Stimulated activated CD8-positive, alpha-beta memory T cell treated with anti-CD3 and anti-CD28 coated beads, Interleukin-15, amount 100 ng/mL, for 1 hour (primary cell): ENCODE measurements around the gene UBE3C.
"Not testable (repeated sequence)": the region's sequence is repeated elsewhere in the genome, so short reads cannot be mapped to it uniquely, and the experiment has no call there.

ENCODE experiments used
- DNase-seq: peaks from one replicate; pipeline ENCODE4 v3.0.0-alpha.2; 2020; ENCODE audit warnings: low read depth

UBE3C gene

DNA sequence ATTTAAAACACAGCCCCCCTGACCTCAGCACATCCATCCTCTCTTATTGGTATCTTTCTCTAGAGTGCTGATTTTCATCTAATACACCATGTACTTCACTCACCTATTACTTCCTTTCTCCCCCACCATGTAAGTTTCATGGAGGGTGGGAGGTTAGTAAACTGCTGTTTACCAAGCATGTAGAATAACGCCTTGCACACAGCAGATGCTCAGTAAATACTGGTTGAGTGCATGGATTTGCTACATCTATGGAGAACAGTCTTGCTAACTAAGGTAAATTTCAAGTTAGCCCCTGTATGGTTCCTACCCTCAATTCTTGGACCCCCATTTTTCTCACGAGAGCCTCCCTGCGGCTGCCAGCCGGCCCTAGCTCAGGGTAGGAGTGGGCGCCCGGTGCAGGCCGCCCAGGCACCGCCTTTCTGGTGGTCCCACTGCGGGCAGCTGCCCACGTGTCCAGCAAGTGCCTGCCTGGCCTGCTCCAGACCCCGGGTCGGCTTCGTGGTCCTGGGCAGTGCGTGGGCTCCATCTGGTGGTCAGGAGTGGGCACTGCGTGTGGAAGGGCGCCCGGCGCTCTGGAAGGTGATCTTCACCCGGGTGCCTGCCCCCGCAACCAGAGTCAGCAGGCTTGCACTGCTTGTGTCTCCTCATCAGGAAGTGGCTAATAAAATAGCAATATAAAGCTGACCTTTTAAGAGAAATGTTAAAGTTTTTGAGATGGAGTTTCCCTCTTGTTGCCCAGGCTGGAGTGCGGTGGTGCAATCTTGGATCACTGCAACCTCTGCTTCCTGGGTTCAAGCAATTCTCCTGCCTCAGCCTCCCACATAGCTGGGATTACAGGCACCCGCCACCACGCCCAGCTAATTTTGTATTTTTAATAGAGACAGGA is 134.7 kb downstream of the UBE3C start:
- DNase-seq: peak; percentile 32

DNA sequence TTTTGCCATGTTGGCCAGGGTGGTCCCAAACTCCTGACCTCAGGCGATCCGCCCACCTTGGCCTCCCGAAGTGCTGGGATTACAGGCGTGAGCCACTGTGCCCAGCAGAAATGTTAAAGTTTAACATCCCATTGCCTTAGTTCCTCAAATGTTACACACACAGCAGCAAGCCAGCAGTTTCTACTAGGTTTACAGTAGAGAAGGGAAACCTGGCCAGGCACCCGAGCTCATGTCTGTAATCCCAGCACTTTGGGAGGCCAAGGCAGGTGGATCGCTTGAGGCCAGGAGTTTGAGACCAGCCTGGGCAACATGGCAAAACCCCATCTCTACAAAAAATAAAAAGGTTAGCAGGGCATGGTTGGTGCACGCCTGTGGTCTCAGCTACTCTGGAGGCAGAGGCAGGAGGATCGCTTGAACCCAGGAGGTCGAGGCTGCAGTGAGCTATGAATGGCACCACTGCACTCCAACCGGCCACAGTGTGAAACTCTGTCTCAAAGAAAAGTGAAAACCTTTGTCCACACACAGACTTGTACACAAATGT is 135.4 kb downstream of the UBE3C start:
- DNase-seq: not testable (repeated sequence)

DNA sequence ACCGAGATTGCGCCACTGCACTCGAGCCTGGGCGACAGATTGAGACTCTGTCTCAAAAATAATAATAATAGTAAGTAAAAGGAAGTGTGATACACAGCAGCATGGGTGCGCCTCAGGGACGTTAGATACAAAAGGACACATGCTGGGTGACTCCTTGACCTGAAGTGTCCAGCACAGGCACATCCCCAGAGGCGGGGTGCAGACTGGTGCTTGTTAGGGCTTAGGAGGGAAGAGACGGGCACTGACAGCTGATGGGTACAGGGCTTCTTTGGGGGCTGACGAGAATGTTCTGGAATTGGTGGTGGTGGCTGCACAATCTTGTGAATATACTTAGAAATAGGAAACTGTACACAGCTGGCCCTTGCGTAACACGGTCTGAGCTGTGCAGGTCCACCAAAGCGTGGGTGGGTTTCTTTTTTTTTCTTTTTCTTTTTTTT is 136.3 kb downstream of the UBE3C start:
- no peak for DNase-seq

DNA sequence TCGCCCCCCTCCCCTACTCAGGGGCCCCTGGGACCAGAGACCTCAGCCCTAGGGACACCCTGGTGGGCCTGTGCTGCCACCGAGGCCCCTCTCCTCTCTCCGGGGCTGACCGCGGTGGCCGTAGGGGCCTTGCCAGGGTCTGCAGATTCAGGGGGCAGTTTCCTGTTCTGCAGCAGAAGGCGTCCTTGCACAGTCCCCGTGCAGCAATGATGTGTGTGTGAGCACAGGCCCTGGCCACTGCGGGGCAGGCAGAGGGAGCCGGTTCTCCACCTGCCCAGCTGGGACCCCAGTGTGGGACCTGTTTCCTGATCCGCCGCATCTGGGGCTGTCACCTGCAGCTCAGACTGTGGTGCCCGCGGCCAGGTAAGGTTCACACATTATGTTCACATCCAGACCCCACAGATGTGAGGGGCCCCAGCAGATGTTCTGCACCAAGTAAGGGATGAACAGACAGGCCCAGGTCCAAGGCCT is 137.4 kb downstream of the UBE3C start:
- no peak for DNase-seq

DNA sequence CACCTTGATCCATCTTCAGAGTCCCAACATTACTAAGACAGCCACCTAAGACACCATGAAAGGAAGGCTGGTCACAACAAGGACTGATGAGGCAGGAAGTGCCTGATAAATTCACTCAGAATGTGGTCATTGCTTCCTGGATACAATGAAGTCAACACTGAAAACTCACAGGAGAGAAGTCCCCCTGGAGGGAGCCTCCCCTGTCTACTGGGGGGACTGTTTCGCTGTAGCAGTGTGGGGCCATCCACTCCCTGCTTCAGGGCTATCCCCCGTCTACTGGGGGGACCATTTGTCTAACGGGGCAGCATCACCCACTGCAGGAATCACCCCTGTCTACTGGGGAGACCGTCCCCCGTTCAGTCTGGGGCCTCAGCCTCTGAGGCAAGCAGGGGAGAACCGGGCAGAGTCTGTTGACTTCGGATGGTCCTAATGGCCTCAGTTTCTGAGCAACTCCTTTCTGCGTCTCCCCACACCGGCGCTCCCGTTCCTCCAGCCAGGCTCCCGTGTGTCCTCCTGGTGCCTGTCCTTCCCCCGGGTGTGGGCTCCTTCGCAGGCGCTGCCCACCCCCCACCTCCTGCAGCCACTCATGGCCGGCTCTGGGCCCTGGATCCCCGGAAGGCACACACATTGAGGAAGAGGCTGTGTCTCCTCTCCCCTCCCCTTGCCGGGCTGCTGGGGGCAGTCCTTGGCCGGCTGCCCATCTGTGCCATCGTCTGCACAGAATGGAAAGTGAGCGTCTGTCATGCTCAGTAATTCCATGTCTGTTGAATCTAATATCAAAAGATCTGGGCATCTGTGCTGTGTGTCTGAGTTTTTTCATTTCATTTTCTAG is 138.2 kb downstream of the UBE3C start:
- DNase-seq: no peak

DNA sequence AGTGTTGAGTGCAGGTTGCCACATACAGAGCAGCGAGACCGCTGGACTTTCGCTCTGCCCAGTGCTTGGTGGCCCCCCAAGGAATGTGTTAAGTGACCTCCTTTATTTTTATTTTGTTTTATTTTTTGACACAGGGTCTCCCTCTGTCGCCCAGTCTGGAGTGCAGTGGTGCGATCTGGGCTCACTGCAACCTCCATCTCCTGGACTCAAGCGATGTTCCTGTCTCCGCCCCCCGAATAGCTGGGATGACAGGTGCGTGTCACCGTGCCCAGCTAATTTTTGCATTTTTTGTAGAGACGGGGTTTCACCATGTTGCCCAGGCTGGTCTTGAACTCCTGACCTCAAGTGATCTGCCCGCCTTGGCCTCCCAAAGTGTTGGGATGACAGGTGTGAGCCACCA is 138.8 kb downstream of the UBE3C start:
- DNase-seq: not testable (repeated sequence)

DNA sequence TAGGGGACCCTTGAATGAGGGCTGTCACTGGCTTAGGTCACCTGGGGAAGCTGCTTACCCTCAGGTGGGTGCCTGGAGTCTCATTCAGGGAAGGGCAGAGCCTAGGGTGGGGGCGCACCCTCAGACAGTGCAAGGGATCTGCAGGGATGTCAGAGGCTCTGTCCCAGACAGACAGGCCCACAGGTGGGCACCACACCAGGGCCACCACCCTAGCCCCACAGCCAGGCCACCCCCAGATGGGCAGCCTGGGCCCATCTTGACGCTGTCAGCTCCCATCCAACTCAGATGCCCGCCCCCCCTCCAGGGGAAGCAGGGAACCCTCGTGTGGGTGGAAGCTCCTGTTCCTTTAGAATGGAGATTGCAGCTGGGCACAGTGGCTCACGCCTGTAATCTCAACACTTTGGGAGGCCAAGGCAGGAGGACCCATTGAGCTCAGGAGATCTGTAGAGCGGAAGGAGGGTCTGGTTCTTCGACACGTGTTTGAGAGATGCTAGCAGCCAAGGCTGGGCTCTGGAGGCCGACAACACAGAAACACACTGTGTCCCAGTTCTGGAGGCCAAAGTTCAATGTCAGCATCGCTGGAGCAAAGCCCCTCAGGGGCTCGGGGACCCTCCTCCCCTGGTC is 139.6 kb downstream of the UBE3C start:
- no peak for DNase-seq

DNA sequence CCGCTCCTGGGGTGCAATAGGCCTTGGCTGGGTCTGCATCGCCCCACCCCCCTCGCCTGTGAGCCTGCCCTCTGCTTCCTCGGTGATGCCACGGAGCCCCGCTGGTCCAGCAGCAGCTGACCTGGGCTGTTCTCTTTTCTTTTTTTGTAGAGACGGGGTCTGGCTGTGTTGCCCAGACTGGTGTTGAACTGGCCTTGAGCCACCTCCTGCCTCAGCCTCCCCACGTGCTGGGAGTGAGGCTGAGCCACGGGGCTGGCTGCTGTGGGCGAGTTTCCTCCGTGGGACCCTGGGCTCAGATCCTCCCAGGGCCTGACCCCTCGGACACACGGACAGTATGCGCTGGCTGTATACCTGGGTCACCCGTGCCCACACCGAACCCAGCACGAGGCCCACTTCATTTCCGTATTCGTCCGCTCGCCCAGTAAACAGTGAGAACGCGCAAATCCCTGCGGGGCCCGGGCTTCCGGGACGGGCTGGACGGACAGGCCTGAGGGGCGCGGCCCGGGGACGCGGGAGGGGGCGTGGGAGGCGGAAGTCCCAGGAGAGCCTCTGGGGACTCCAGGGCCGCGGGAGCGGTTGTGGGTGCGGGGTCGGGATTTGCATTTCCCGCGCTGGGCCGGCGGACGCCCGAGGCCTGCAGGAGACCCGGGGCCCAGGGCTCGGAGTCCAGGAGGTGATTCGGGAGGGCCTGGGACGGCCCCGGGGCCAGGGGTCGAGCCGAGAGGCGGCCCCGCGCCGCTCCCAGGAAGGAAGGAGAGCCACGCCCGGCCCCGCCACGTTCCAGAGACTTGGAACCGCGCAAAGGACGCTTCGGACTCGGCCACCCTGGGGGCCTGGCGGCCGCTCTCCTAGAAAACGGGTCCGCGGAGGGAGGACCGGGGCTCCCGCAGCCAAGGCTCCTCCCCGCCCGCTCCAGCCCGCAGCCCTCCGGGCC is 140.3 kb downstream of the UBE3C start:
- no peak for DNase-seq

DNA sequence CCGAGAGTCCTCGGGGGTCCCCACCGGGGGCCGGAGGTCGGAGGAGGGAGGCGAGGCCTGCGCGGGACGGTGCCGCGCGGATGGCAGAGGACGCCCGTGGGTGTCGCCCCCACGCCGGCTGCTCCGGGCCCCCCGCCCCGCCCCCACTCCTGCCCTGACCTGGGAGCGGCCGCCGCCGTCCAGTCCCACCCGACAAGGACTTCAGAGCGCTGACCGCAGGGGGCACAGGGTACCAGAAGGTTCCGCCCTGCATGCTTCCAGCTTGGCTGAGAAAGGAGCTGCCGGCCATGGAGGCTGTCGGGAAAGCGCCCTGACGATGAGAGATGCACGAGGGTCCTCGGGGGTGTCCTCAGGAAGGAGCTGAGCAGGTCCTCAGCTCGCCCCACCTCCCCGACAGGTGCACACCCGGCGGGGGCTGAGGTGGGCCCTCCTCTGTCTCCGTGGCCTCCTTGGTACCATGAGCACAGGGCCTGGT is 141.1 kb downstream of the UBE3C start:
- DNase-seq: no peak

DNA sequence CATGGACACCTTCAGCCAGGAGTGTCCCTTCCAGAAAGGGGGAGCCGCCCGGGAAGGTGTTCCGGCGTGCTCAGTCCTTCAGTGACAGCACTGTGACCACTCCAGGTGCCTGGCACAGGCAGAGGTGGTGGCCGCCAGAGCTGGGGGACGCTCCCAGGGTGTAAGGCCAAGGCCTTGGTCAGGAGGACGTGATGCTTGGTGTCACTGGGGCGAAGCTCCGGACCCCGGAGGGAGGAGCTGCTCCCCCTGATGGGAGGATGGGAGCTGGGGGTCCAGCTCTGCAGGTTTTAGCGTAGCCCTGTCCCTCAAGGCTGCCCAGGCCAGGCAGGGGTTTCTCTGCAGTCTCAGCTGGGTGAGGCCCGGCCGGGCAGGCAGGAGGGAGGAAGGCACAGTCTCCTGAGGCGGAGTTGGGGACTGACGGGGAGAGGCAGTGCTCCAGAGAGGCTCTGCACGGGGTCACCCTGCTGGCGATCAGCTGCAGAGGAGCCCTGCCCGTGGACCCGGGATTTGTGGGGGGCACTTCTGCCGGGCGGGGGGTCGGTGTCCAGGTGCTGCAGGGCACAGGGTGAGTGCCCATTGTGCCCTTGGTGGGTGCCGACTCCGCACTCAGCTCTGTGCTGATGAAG is 141.6 kb downstream of the UBE3C start:
- DNase-seq: no peak

DNA sequence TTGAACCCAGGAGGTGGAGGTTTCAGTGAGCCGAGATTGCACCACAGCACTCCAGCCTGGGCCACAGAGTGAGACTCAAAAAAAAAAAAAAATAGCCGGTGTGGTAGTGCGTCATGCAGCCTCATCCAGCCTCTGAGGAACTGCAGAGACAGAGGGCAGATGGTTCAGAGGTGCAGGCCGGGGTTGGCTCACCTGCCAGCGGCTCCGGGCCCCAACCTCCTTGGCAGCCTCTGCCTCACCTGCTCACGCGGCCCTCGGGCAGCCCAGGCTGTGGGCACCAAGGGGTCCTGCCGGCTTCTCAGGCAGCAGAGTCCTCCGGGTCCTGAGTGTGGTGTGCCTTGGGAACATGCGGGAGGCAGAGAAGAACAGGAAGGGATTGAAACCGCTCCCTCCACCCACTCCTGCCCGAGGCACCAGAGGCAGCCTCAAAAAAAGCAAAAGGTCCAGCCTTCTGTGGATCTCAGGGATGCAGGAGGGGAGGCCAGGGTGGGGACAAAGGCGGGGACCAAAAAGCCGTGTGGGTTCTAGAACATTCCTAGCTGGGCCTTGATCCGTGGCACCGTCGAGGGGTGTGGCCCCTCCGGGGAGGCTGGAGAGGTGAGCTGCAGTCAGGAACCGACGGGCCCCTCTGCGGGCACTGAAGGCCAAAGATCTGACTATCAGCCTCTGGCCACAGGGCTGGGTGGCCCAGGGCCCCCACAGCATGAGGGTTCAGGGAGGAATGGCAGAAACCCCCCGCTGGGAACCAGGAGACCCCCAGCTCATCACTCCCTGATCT is 142.7 kb downstream of the UBE3C start:
- DNase-seq: no peak

DNA sequence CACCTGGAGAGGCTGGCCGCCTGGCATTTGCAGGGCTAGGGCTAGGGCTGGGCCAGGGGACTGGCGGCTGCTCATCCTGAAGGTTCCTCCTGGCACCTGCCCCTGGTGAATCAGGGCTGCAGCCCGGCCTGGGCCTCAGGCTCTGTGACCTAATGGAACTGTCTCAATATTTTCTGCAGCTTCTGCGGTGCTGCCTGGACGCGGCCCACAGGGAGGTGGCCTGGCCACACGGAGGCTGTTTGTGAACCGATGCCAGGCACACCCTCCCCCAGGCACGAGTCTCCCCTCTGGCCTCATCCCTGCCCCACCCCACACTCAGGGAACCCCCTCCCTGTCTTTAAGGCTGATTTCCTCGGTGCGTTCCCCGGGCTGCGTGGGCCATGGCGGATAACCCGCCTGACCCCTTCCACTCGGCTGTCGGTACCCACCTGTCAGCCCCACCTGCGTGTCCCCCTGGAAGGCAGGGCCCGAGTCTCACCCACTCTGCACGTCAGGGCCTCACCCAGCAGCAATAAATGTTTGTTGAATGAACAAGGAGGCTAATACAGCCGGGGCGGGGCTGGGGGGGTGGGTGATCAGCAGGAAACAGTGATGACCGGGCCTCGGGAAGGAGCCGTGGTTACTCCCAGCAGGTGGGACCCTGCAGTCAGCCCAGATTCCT is 143.5 kb downstream of the UBE3C start:
- DNase-seq: no peak

DNA sequence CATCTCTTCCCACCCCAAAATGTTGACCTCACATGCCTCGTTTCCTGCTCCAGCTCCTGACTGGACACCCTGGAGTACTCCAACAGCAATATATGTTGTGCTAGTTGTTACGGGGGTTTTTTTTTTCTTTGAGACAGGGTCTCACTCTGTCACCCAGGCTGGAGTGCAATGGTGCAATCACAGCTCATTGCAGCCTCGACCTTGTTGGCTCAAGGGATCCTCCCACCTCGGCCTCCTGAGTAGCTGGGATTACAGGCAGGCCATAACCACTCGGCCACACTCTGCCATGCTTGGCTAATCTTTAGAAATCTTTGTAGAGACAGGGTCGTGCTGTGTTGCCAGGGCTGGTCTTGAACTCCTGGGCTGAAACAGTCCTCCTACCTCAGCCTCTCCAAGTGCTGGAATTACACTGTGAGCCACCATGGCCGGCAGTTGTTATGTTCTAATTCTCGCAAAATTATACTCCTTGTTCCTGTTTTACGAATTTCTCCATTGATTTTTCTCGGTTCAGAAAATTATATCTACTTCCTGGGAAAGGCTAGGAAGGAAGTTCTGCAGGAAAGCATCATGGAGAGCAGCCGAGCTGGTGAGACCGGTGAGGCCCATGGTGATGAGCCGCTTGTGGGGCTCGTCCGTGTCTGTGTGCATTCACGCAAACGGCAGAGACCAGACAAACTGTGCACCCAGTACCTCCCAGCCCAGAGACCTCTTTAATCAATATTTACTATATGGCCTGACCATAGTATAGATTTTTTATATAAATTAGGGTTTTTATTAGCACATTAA is 145.7 kb downstream of the UBE3C start:
- no peak for DNase-seq

DNA sequence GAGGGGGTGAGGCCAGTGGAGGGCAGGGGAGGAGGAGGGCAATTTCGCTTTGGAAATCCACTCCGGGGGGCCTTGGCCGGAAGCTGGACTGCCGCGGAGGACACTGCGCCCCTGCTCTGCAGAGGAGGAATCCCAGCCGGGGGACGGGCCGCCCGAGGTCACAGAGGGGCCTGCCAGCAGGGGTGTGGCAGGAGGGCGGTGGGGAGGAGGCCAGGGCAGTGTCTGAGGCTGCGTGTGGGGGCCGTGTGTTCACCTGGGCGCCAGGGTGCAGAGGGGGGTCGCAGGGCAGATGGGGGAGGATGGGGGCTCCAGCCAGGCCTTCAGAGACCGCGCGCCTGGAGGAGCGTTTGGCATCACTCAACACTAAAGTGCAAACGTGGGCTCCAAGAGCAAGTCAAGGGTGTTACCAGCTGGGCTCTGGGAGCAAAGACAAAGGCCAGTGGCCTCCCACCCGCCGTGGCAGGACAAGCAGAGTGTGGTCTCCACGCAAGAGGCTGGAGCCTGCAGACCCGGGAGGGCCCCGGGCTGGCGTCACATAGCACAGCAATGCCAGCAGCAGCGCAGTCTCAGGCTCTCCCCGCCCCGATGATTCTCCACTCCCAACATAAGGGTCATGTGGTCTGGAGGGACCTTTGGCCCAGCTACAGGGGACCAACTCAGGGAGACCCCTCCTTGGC is 152.8 kb downstream of the UBE3C start:
- DNase-seq: no peak

DNA sequence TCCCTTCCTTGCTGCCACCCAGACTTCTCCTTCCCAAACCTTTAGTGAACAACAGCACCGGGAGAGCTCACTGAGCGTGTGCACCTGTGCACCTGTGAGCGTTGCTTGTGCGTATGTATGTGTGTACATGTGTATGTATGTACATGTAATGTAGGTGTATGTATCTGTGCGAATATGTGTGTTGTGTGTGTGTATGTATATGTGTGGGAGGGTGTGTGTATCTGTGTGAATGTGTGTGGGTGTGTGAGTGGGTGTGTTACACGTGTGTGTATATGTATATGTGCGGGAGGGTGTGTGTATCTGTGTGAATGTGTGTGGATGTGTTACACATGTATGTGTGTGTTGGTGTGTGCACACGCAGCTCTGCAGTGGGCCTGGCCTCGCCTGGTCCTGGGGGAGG is 153.5 kb downstream of the UBE3C start:
- no peak for DNase-seq

DNA sequence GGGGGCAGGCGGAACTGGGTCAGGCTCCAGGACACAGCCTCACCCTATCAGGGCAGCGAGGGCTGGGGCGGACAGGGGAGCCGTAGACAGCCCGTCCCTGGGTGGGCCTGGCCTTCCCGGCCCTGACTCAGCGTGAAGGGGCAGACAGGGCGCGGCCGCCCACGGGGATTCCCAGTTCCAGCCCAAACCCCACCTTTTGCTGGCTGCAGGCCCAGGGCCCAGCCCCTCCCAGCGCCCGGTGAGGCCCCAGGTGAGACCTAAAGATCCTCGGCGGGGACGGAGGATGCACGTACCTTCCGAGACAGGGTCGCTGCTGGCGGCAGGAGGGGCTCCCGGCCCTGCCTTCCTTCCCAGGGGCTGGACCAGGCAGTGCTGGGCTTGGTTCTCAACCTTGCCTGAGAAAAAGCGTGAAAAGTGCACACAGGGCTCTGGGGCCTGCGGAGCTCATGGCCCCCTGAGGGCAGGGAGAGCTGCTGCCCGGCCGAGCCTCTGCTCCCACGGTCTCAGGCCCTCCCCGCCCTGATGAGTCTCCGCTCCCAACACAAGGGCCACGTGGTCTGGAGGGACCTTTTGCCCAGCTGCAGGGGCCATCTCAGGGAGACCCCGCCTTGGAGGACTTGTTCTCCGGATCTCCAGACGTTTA is 154.2 kb downstream of the UBE3C start:
- no peak for DNase-seq

DNA sequence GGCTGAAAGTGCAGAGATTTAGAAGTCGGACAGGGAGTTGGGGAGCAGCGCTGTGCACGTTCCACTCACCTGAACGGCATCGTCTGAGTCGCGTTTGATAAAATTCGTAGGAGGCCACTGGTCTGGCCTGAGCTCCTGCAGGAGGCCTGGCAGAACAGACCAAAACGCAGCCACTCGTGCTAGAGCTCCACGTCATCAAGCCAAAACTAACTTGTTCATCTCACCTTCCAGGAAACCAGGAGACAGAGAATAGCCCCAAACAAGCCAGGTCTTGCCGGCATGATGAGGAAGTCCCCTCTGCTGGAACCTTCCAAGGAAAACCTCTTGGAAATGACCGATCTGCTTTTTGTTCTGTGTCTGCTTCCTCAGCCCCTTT is 154.7 kb downstream of the UBE3C start:
- DNase-seq: no peak
